H1 (cell line): ENCODE measurements around the gene PDIA5. TPM values are rescaled to one million over a fixed set of nuclear protein-coding genes. Genes with fewer than 3 reads are reported as not detected.

Experiments
- CBX5 ChIP-seq: fragments of 300-800, 300-1000 bp; sonication (generic); IDR thresholded peaks from 2 replicates; pipeline ENCODE4 v1.7.1; 2016; ENCODE audit warnings: antibody characterized with exemption, low read length, low read depth
- CHD2 ChIP-seq: IDR thresholded peaks from 2 replicates; pipeline ENCODE4 v1.6.1; 2012; ENCODE audit warnings: low read length, improper control_type of control experiment
- E2F6 ChIP-seq: IDR thresholded peaks from 2 replicates; pipeline ENCODE4 v1.6.1; 2012; ENCODE audit warnings: inconsistent platforms
- KDM5A ChIP-seq: fragments of 200-600 bp; IDR thresholded peaks from 2 replicates; pipeline ENCODE4 v1.7.1; 2012; ENCODE audit warnings: mild to moderate bottlenecking, low read length, inconsistent platforms, mixed read lengths
- MAX ChIP-seq: IDR thresholded peaks from 2 replicates; pipeline ENCODE4 v1.6.1; 2012; ENCODE audit warnings: inconsistent platforms
- RBBP5 ChIP-seq: IDR thresholded peaks from 2 replicates; pipeline ENCODE4 v1.7.1; 2012; ENCODE audit warnings: low read depth, mild to moderate bottlenecking, inconsistent platforms, low read length, moderate library complexity, borderline replicate concordance
- YY1 ChIP-seq: IDR thresholded peaks from 2 replicates; pipeline ENCODE4 v1.6.1; 2011; ENCODE audit warnings: low read depth, mild to moderate bottlenecking, low read length
- polyA plus RNA-seq, 7 experiments: library from polyadenylated mRNA; depleted of rRNA in 3 of 7; stranded (reverse) in 5 of 7; unstranded in 2 of 7; fragments of >200 nt in 5 of 7; fragments of 200-250 nt in 2 of 7; gene quantifications; 1 replicate in 5 of 7; 2 replicates in 1 of 7; 4 replicates in 1 of 7; pipeline versions ENCODE4 v1.2.1 to v1.2.3, GENCODE V29; 2011 to 2013; ENCODE audit warnings: missing spikeins in 2 of 7, mixed read lengths in 2 of 7
- total RNA-seq: library from RNA; stranded (reverse); fragmentation: NEBNext Ultra II Directional; extraction: Animal tissue kit (Norgen Biotek cat#: 25700); gene quantifications from 2 replicates; pipeline ENCODE4 v1.2.1, GENCODE V29; 2021

Gene PDIA5
- total and polyA plus RNA-seq, 2 of the 8 experiments (the other 6 are each of a cell fraction or from before 2014, with no cell fraction given), result 18.2 to 32.8 TPM

GRCh38 chr3:123152687-123153086 is 85.9 kb downstream of the PDIA5 start (continued):
- TF ChIP-seq RBBP5 (no peak), YY1 (no peak), KDM5A (no peak), CBX5 (no peak), CHD2 (no peak), E2F6 (no peak), MAX (no peak)
